GOT3 (cell line): Measurements from ENCODE around the gene TRIM28.
"Not testable (repeated sequence)": the region's sequence is repeated elsewhere in the genome, so short reads cannot be mapped to it uniquely, and the experiment has no call there.

Experiments
- DNase-seq: peaks from one replicate; lab custom pipeline; 2025; ENCODE audit warnings: mixed read lengths; lab: John Stamatoyannopoulos, UW

Gene TRIM28

GRCh38 chr19:58519087-58519354 is 24.8 kb upstream of the TRIM28 start:
- peak; percentile 17 for DNase-seq

DNA sequence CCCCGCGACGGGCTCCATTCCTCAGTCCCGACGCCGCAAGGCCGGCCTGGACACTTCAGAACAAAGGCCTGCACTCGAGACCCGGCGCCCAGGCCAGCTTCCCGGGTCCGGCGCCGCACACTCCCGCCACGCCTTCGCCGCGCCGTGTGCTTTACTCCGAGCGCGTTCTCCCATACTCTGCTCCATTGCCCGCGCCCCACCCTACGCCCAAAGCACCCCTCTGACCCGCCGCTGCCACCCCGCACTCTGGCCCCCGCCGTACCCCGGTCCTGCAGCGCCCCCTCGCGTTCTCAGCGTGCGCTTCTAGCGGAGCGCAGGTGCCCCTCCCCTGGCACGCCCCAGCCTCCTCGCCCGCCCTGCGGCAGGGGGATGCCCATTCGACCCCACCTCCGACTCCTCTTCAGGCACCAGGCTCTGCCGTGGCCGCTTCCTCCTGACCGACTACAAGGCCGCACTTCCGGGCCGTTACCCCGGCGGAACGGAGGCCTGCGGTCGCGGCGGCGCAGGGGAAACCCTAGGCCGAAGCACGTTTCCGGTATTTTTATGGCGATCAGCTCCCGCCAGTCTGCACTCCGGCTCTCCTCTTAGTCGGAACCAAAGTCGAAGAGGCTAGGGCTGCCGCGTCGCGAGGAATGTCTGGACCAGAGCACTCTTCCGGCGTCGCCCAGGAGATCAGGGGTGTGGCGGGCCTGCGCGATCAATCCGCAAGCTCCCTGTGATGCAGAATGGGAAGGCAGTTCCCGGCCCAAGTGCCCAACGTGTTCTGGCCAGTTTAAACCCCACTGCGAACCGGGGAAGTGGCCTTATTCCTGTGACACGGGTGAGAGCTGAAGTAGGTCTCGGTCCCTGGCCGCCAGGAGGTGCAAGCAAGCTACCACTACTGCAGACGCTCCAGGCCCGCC is 24.3 kb upstream of the TRIM28 start, which contains the start of gene ZBTB45:
TSS of gene ZBTB45 (minus strand) at position 456 of the 902 bp plus-strand sequence. CDS start 2,137 bp downstream, outside the sequence.
- peak; percentile 87 for DNase-seq

DNA sequence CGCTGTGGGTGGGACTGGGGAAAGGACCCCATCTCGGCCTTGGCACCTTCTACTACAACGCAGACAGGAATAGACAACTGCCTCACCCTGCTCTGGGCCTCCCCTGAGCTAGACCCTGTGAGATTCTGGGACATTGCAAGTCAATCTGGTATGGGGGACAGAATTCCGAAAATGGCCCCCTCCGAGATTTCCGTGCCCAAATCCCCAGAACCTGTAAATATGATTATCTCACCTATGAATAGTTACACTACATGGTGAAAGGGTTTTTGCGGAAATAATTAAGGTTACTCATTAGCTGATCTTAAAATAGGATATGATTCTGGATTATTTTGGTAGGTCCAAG is 23.6 kb upstream of the TRIM28 start:
- no peak for DNase-seq

DNA sequence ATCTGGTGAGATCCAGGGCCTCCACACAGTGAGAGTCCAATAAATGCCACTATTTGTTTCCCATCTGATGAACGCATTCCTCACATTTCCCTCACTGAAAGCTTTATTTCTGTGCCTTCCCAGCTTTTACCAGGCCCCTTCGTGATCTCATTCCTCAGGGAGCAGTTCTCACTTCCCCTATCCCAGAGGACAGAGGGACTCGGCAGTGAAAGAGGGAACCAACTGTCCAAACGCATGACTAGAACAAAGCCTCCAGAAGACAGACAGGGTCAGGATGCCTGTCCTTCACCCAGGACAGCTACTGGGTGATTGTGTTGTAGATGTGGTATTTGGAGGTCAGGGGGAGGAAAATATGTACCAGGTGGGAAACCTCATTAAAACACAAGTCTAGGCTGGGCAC is 22.2 kb upstream of the TRIM28 start:
- no peak for DNase-seq

DNA sequence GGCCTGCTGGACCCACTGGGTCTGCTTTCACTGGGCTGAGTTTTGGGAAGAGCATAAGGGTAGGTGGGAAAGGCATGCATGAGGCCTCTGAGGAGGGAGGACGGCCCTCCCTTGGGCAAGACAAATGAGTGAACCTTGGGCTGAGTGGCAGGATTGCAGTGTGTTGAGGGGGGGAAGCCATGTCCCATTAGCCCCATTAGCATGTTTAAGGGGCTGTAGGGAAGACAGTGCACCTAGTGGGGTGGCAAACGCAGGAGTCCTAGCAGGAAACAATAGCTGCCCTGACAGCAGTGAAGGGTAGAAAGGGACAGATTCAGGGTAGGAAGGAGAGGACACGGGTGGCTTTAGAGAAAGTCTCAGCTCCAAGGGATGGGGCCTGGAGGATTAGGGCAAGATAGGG is 21.2 kb upstream of the TRIM28 start:
- DNase-seq: no peak

DNA sequence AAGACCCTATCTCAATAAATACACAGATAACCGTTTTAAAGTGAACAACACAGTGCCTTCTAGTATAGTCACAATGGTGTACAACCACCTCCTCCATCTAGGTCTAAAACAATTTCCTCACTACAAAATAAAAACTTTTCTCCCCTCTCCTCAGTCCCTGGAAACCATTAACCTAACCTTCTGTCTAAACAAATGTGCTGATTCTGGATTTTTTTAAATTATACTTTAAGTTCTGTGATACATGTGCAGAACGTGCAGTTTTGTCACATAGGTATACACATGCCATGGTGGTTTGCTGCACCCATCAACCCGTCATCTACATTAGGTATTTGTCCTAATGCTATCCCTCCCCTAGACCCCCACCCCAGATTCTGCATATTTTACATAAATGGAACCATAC is 14.5 kb upstream of the TRIM28 start:
- no peak for DNase-seq

- DNase-seq: no peak
These were observed 12.6 kb upstream of the TRIM28 start for GRCh38 chr19:58531034-58531840.

DNA sequence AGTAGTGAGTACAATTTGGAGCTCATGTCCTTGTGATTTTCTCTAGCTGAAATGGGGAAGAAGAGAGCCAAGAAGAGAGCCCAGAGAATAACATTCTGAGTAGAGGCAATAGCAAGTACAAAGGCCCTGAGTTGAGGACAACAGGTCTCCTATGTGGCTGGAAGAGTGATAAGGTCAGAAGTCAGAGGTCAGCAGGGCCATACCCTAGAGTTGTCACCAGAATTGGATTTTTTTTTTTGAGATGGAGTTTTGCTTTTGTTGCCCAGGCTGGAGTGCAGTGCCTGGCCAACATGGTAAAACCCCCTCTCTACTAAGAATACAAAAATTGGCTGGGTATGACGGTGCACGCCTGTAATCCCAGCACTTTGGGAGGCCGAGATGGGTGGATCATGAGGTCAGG is 8.0 kb upstream of the TRIM28 start:
- DNase-seq: no peak

DNA sequence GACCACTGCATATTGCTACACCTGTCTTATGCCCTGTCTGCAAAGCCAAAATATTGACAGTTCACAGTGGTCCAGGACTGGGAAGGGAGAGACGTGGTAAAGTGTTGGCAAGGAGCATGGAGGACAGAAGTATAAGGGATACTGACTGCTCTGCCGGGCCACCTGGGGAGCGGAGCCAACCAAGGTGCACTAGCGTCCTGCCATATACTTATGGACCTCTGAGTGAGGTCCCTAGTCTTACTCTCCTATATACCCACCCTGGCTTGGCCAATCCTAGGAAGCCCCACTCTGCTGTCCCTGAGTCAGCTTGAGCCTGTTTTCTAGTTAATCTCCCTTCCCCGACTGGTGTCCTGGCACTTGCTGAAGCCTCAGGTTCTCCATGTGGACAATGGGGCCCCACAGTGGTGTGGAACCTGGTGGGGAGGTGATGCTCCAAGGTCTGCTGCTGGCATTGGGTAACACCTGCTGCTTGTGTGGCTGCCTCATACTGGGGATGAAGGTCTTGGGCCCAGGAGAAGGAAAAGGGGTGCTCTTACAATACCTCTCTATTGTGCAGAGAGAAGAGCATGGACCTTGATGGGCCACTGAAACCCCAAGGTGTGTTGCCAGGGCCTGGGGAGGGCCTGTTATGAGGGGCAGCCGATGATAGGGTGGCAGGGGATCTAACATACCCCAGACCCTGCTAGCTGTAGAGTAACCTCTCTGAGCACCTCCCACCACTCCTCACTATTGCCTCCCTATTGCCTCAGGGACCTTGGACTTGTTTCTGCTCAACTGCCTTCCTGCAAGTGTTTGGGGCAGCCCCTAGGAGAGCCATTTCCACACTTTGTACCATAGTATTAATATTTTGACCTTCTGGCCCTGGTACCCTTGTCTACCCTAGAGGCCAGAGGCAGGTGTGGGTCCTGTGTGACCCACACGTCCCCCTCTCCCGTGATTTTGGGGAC is 6.7 kb upstream of the TRIM28 start:
- DNase-seq: no peak

DNA sequence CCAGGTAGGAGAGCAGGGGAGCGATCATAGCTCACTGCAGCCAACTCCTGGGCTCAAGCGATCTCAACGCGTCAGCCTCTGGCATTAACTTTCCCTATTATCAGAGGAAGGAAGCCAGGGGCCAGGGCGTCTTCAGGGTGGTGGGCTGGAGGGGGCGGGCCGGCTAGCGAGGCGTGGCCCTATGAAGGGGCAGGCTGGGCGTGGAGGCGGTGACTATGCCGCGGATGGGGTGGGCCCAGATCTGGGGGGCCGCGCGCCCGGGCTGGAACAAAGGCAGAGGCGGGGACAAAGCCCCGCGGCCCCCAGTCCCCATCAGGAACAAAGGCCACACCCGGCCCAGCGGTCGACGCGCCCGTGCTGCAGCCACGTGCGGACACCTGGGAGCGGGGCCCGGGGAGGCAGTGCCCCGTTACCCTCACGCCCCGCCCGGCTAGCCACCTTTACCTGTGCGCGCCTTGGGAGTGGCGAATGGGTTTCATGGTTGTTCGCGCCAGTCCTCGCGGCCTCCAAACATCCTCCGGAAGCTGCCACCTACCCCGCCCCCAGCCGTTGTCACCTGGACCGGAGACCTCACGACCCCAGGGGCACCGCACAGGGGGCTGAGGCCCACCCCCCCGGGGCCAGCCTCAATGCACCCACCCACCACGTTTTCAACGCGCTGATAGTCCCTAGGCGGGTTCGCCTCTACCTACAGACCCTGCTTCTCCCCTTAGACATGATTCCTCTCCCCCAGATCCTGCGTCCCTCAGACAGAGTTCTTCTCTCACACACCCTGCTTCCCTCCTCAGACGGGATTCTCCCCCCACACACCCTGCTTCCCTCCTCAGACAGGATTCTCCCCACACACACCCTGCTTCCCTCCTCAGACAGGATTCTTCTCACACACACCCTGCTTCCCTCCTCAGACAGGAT is 5.4 kb upstream of the TRIM28 start:
- no peak for DNase-seq

DNA sequence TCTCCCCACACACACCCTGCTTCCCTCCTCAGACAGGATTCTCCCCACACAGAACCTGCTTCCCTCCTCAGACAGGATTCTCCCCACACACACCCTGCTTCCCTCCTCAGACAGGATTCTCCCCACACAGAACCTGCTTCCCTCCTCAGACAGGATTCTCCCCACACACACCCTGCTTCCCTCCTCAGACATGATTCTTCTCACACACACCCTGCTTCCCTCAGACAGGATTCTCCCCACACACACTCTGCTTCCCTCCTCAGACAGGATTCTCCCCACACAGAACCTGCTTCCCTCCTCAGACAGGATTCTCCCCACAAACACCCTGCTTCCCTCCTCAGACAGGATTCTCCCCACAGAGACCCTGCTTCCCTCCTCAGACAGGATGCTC is 4.7 kb upstream of the TRIM28 start:
- DNase-seq: not testable (repeated sequence)

GRCh38 chr19:58542641-58543372 is 1.1 kb upstream of the TRIM28 start:
- not testable (repeated sequence) for DNase-seq

GRCh38 chr19:58544591-58545285 is 874 bp downstream of the TRIM28 start:
- no peak for DNase-seq

DNA sequence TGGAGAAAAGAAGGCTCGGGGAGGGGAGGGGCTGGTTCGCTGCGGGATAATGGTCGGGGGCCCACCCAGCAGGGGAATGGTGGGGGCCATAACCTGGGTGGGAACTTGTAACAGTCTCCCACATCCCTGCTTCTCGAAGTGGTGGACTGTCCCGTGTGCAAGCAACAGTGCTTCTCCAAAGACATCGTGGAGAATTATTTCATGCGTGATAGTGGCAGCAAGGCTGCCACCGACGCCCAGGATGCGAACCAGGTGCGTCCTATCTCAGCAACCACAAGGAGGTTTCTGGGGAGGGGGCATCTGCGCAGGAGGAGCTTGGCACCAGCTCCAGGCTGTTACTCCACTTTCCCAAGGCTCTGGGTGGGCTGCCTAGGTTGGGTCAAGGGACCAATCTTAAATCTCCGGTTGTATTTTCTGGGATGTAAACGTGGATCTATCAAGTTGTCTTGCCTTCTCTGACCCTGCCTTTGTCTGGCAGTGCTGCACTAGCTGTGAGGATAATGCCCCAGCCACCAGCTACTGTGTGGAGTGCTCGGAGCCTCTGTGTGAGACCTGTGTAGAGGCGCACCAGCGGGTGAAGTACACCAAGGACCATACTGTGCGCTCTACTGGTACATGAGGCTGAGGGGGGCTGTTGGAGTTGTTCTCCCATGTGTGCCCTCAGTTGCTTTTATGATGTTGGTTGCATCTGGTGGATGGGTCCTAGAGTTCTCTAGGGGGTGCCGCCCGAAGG is 1.6 kb downstream of the TRIM28 start:
- no peak for DNase-seq

DNA sequence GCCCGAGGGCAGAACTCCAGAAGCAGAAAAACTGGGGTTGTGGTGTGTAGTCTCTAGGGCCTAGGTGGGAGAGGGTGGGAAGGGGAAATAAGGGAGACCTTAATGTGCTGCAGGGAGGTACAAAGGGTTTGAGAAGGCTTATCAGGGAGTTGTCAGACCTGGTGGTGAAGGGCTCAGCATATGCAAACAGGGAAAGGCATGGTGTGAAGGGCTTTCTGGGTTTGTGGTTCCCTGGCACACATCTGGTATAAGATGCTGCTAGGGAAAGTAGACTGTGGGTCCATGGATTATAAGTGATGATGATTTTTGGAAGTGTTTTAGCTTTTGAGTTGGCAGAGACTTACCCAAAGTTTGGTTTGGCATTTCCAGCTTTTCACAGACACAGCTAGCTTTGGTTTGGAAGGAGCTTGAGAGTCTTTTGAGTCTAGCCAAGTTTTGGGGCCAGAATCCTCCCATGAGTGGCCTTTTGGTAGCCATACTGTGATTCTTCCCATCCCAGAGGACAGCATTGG is 2.2 kb downstream of the TRIM28 start:
- DNase-seq: no peak

GRCh38 chr19:58547323-58548312 is 3.8 kb downstream of the TRIM28 start:
- no peak for DNase-seq

- no peak for DNase-seq
These were observed 5.2 kb downstream of the TRIM28 start for GRCh38 chr19:58548859-58549663.
